B cell (primary cell): ENCODE measurements around the gene KDM5C. TPM values are rescaled to one million over a fixed set of nuclear protein-coding genes. Genes with fewer than 3 reads are reported as not detected.

ENCODE experiments used
- ATAC-seq: fragments of 200-7000 bp; cut with Tn5 transposase; one replicate; pipeline ENCODE4 v1.10.0; 2021; ENCODE audit warnings: low read depth, mild to moderate bottlenecking, moderate number of reproducible peaks, moderate library complexity
- CTCF ChIA-PET: fragments of 350-600 bp; sonication (Branson Sonifier 250); formaldehyde crosslinking; loops from one replicate; lab custom pipeline; 2021; ENCODE audit warnings: antibody characterized with exemption, inconsistent platforms; lab: Charles Lee
- POLR2A ChIA-PET: fragments of 350-600 bp; sonication (Branson Sonifier 250); formaldehyde crosslinking; loops from one replicate; lab custom pipeline; 2021; ENCODE audit warnings: antibody characterized with exemption; lab: Charles Lee
- DNase-seq: peaks from one replicate; pipeline ENCODE4 v3.0.0; 2013
- H2AFZ ChIP-seq: 2 replicates; pipeline ENCODE4 v1.6.1; 2012; ENCODE audit warnings: mild to moderate bottlenecking, low read depth, low read length; ENCODE audit not compliant: insufficient read depth, poor library complexity, severe bottlenecking
- H3K27ac ChIP-seq, 2 donors: 1 replicate in 1 of 2; 2 replicates in 1 of 2; pipeline ENCODE4 v1.5.1; 2012 to 2013; ENCODE audit warnings: low read length in 2 of 2, mild to moderate bottlenecking in 2 of 2, moderate library complexity in 1 of 2
- H3K27me3 ChIP-seq, 4 experiments: fragments of 200-600 bp in 1 of 4; sonication (generic) in 1 of 4; replicated peaks in 1 of 4; 1 replicate in 2 of 4; 2 replicates in 2 of 4; pipeline versions ENCODE4 v1.6.1 to v1.7.0; 2013 to 2016; ENCODE audit warnings: low read length in 3 of 4, mild to moderate bottlenecking in 2 of 4, mixed read lengths in 1 of 4, moderate library complexity in 1 of 4; ENCODE audit not compliant: insufficient read depth in 4 of 4, control insufficient read depth in 3 of 4; ENCODE audit errors: control extremely low read depth in 1 of 4
- H3K36me3 ChIP-seq, 2 experiments: replicated peaks in 1 of 2; 1 replicate in 1 of 2; 2 replicates in 1 of 2; pipeline versions ENCODE4 v1.6.1 to v1.7.1; 2013; ENCODE audit warnings: low read length in 1 of 2; ENCODE audit not compliant: insufficient read depth in 2 of 2, control insufficient read depth in 1 of 2; ENCODE audit errors: control extremely low read depth in 1 of 2, extremely low read depth in 1 of 2
- H3K4me1 ChIP-seq, 2 donors: fragments of 200-600 bp in 1 of 2; sonication (generic) in 1 of 2; 1 replicate in 1 of 2; 2 replicates in 1 of 2; pipeline versions ENCODE4 v1.5.1 to v1.6.1; 2013 to 2017; ENCODE audit warnings: low read length in 2 of 2; ENCODE audit not compliant: control insufficient read depth in 2 of 2, insufficient read depth in 2 of 2
- H3K4me2 ChIP-seq: replicated peaks from 2 replicates; pipeline ENCODE3; 2012; ENCODE audit warnings: mild to moderate bottlenecking, low read depth, low read length; ENCODE audit not compliant: poor library complexity, severe bottlenecking
- H3K4me3 ChIP-seq, 5 experiments: fragments of 200-600 bp in 1 of 5; sonication (generic) in 1 of 5; 1 replicate in 3 of 5; 2 replicates in 2 of 5; pipeline versions ENCODE4 v1.5.1 to v1.7.0; 2011 to 2016; ENCODE audit warnings: low read length in 4 of 5, mild to moderate bottlenecking in 4 of 5, low read depth in 2 of 5, control low read depth in 1 of 5, moderate library complexity in 1 of 5; ENCODE audit not compliant: insufficient read depth in 1 of 5; ENCODE audit errors: control extremely low read depth in 1 of 5, extremely low read depth in 1 of 5
- H3K79me2 ChIP-seq: fragments of 200-600 bp; sonication (generic); one replicate; pipeline ENCODE4 v1.6.0; 2016; ENCODE audit warnings: low read length; ENCODE audit not compliant: control insufficient read depth, insufficient read depth
- H3K9ac ChIP-seq: fragments of 200-600 bp; sonication (generic); 2 replicates; pipeline ENCODE4 v1.6.1; 2017; ENCODE audit warnings: mild to moderate bottlenecking, low read length, moderate library complexity
- H3K9me3 ChIP-seq, 3 donors: one replicate each; pipeline versions ENCODE4 v1.6.1 to v1.7.1; 2013; ENCODE audit warnings: low read length in 2 of 3; ENCODE audit not compliant: control insufficient read depth in 2 of 3, insufficient read depth in 1 of 3; ENCODE audit errors: control extremely low read depth in 1 of 3
- H4K20me1 ChIP-seq: 2 replicates; pipeline ENCODE4 v1.6.0; 2012; ENCODE audit warnings: mild to moderate bottlenecking, low read length; ENCODE audit not compliant: insufficient read depth, control insufficient read depth, poor library complexity, severe bottlenecking
- H3K27ac Mint-ChIP-seq: one replicate; pipeline ENCODE4 v1.8.0; 2021; ENCODE audit warnings: mixed read lengths
- H3K27me3 Mint-ChIP-seq: one replicate; pipeline ENCODE4 v1.8.0; 2021; ENCODE audit warnings: mixed read lengths
- H3K4me1 Mint-ChIP-seq: one replicate; pipeline ENCODE4 v1.8.0; 2021; ENCODE audit warnings: mixed read lengths
- H3K4me3 Mint-ChIP-seq: one replicate; pipeline ENCODE4 v1.8.0; 2021; ENCODE audit warnings: mixed read lengths
- H3K9me3 Mint-ChIP-seq: one replicate; pipeline ENCODE4 v1.8.0; 2022; ENCODE audit warnings: mixed read lengths; ENCODE audit not compliant: insufficient read depth
- EZH2 ChIP-seq: IDR thresholded peaks from 2 replicates; pipeline ENCODE4 v1.6.1; 2012; ENCODE audit warnings: borderline replicate concordance, low read depth, mild to moderate bottlenecking, moderate library complexity, low read length; ENCODE audit not compliant: insufficient read depth, poor library complexity, severe bottlenecking
- WGBS: methylation state at CpG from one replicate; pipeline ENCODE4 v1.1.5; 2013; ENCODE audit warnings: missing lambda C conversion rate; ENCODE audit not compliant: insufficient coverage; 5-methylcytosine and 5-hydroxymethylcytosine counted together
- intact Hi-C: fragments of 100-400 bp; cut with micrococcal nuclease; formaldehyde crosslinking; loops from one replicate; pipeline ENCODE4 v1.10.0; 2022
- polyA plus RNA-seq: library from polyadenylated mRNA; depleted of rRNA; stranded (reverse); fragments of >200 nt; gene quantifications from 2 replicates; pipeline ENCODE4 v1.2.3, GENCODE V29; 2012
- total RNA-seq, 2 donors: library from RNA; stranded (reverse); fragments of 120-200 nt in 1 of 2; gene quantifications; 1 replicate in 1 of 2; 2 replicates in 1 of 2; pipeline versions ENCODE4 v1.2.3 to v1.2.4, GENCODE V29; 2013 to 2022
- TF ChIP-seq, protein P1 (sequence below): fragments of 200-600 bp; IDR thresholded peaks from one replicate; pipeline ENCODE4 v1.8.0; 2022; ENCODE audit warnings: antibody characterized with exemption, mild to moderate bottlenecking

The KDM5C gene
- total and polyA plus RNA-seq, 2 donors (not counting 1 experiment from before 2014, with no cell fraction given), result 116 to 138 TPM

DNA sequence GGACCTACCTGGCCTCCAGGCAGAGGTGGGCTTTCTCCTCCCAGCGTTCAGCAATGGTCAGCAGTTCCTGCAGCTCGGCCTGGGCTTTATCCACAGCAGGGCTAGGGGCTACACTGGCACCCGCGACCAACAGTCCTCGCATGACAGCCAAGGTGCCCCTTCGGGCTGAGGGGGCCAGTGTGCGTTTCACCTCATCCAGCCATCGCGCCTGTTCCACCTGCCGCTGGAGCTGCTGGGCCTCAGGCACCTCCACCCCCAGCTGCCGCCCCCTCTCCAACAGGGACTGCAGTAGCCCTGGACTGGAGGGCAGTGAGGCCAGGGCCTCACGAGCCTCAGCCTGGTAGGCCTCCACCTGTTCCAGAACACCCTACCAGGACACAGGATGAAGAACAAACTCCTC, 28.3 kb downstream of the KDM5C start:
- no peaks in the 10 kb centered on the region for H3K4me1 Mint-ChIP-seq
- H3K4me3 Mint-ChIP-seq, result no peak overlapping the region
- CTCF ChIA-PET, result no interaction called here
- no peaks in the 10 kb centered on the region for H3K27me3 Mint-ChIP-seq
- intact Hi-C loops, result no loop called here
- no peaks in the 10 kb centered on the region for H3K9me3 Mint-ChIP-seq
- DNase-seq (no peak), ATAC-seq (no peak)
- H3K27ac Mint-ChIP-seq, result no peak overlapping the region
- Histone ChIP-seq H3K27me3 (no peaks in the 10 kb centered on the region), H3K27ac (no peak overlapping the region), H3K4me2 (no peak overlapping the region), H2AFZ (no peak overlapping the region), H4K20me1 (no peaks in the 10 kb centered on the region), H3K9ac (no peak overlapping the region), H3K4me1 (no peaks in the 10 kb centered on the region), H3K4me3 (no peak overlapping the region), H3K9me3 (no peaks in the 10 kb centered on the region), H3K36me3 (peaks cover 0 to 75% of the 10 kb centered on the region in 2 experiments), H3K79me2 (no peaks in the 10 kb centered on the region)
- TF ChIP-seq EZH2, result no peak
- TF ChIP-seq, protein P1, sequence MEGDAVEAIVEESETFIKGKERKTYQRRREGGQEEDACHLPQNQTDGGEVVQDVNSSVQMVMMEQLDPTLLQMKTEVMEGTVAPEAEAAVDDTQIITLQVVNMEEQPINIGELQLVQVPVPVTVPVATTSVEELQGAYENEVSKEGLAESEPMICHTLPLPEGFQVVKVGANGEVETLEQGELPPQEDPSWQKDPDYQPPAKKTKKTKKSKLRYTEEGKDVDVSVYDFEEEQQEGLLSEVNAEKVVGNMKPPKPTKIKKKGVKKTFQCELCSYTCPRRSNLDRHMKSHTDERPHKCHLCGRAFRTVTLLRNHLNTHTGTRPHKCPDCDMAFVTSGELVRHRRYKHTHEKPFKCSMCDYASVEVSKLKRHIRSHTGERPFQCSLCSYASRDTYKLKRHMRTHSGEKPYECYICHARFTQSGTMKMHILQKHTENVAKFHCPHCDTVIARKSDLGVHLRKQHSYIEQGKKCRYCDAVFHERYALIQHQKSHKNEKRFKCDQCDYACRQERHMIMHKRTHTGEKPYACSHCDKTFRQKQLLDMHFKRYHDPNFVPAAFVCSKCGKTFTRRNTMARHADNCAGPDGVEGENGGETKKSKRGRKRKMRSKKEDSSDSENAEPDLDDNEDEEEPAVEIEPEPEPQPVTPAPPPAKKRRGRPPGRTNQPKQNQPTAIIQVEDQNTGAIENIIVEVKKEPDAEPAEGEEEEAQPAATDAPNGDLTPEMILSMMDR, result no peak
- POLR2A ChIA-PET, result no interaction called here
- 99% methylated on average over 10 of the region's 12 CpGs for WGBS

DNA sequence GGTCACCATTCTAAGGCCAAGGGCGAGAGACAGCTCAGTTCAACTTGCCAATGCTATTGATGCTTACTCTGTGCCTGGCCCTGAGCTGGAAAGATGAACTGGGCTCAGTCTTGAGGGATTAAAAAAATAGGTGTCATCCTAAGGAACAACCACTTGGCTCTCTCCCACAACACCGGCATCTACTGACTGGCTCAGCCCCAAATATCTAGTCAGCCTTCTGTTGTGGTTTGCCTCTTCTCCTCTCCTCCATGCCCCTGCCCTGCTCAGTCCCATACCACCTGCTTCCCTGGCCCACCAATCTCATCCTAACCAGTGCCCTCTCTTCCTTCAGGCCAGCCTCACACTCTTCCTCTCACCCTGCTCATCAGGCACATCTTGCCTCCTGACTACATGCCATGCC, 29.6 kb downstream of the KDM5C start:
- TF ChIP-seq, protein P1, result no peak
- no peak for TF ChIP-seq EZH2
- Histone ChIP-seq H3K9me3 (no peaks in the 10 kb centered on the region), H3K9ac (no peak overlapping the region), H3K27ac (no peak overlapping the region), H3K4me3 (no peak overlapping the region), H3K4me1 (no peaks in the 10 kb centered on the region), H3K4me2 (no peak overlapping the region), H3K27me3 (no peaks in the 10 kb centered on the region), H3K36me3 (peaks cover 0 to 65% of the 10 kb centered on the region in 2 experiments), H3K79me2 (no peaks in the 10 kb centered on the region), H2AFZ (no peak overlapping the region), H4K20me1 (no peaks in the 10 kb centered on the region)
- CTCF ChIA-PET, result no interaction called here
- Mint-ChIP-seq H3K27ac (no peak overlapping the region), H3K9me3 (no peaks in the 10 kb centered on the region), H3K4me3 (no peak overlapping the region), H3K27me3 (no peaks in the 10 kb centered on the region), H3K4me1 (no peaks in the 10 kb centered on the region)
- 100% methylated on average over 1 of the region's 2 CpGs for WGBS
- POLR2A ChIA-PET, result no interaction called here
- DNase-seq (no peak), ATAC-seq (no peak)
- intact Hi-C loops, result no loop called here
